GM12878 (cell line): Measurements from ENCODE around the gene RAP1GAP.

Experiments
- DPF2 ChIP-seq: fragments of 450-650 bp; IDR thresholded peaks from 2 replicates; pipeline ENCODE4 v1.6.1; 2017; ENCODE audit warnings: mild to moderate bottlenecking
- RFX5 ChIP-seq: IDR thresholded peaks from 2 replicates; pipeline ENCODE4 v1.6.1; 2011; ENCODE audit warnings: low read depth, low read length, improper control_type of control experiment

- TF ChIP-seq RFX5 (no peak), DPF2 (no peak)
Measured at GRCh38 chr1:21680381-21680780, 11.2 kb upstream of the RAP1GAP start.
